ENCODE data around the gene IER5.

IER5 gene

GRCh38 chr1:181116819-181117390 is 28.4 kb downstream of the IER5 start:
- Histone ChIP-seq H3K4me3 (replicated peaks; ENCODE audit: insufficient read depth, low read length) (no peak overlapping the region), H3K27ac (replicated peaks) (no peak overlapping the region)
- no peak for TF ChIP-seq POLR2AphosphoS5 (IDR thresholded peaks at IDR 0.05; ENCODE audit: low read depth)
- TF ChIP-seq SPI1 (IDR thresholded peaks at IDR 0.05; ENCODE audit: borderline replicate concordance, low read depth): no peak

GRCh38 chr1:181117648-181118449 is 29.3 kb downstream of the IER5 start:
- Histone ChIP-seq H3K27me3 (ENCODE audit: insufficient read depth, poor library complexity, severe bottlenecking) (no peaks in the 10 kb centered on the region), H3K27ac (replicated peaks) (no peak overlapping the region), H3K4me3 (replicated peaks; ENCODE audit: insufficient read depth, low read length) (no peak overlapping the region)
- DNase-seq (ENCODE audit: low read depth in 1 of 2, low spot score in 1 of 2): no peak
- TF ChIP-seq REST (IDR thresholded peaks at IDR 0.05; ENCODE audit: insufficient replicate concordance, low read depth) (no peak), POLR2AphosphoS5 (IDR thresholded peaks at IDR 0.05; ENCODE audit: low read depth) (no peak), GABPA (IDR thresholded peaks at IDR 0.05; ENCODE audit: low read depth) (no peak), CTCF (IDR thresholded peaks at IDR 0.05; ENCODE audit: insufficient read depth, low read length) (no peak), SPI1 (IDR thresholded peaks at IDR 0.05; ENCODE audit: borderline replicate concordance, low read depth) (no peak)

More at GRCh38 chr1:181116819-181117390, 28.4 kb downstream of the IER5 start:
- H3K27me3 ChIP-seq (ENCODE audit: insufficient read depth, poor library complexity, severe bottlenecking): no peaks in the 10 kb centered on the region
- no peak for DNase-seq (ENCODE audit: low read depth in 1 of 2, low spot score in 1 of 2)

DNA sequence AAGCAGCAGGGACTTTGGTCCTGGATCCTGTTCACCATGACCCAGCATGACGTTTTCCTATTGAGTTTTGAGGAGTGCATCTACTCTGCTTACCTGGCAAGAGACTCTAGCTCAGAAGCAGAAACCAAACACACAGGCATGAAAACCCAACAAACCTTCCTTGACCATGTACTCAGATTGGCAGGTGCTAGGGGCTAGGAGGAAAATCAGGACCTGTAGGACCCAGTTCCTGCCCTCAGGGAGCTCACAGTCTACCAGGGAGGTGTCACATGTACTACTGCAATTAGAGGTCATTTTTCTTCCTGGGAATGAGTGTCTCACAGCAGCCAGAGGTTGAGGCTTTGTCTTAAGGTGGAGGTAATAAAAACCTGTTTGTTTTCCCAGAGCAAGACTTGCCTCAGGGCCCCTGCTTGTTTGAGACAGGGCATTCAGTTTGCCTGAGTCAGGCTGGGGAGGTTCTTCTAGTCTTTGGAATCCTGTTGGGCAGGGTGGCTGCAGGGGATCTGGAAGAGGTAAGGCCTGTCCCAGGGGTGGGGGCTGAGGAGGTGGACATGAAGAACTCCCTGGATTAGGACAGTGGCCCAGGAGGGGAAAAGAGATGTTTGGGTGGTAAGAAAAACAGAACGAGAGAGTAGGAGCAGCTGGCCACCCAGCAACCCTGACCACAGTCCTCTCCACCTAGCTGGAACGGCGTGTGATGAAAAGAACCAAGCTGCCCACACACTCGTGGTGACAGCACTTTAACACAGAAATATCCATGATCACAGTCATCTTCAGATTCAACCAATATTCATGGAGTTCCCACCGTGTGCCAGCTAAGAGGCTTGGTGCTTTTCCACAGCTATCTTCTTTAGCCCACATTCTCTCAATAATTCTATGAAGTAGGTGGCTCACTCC is 30.8 kb downstream of the IER5 start:
- no peak for TF ChIP-seq CTCF (IDR thresholded peaks at IDR 0.05; ENCODE audit: insufficient read depth, low read length)
- no peak for TF ChIP-seq POLR2AphosphoS5 (IDR thresholded peaks at IDR 0.05; ENCODE audit: low read depth)
- TF ChIP-seq REST (IDR thresholded peaks at IDR 0.05; ENCODE audit: insufficient replicate concordance, low read depth): no peak
- TF ChIP-seq GABPA (IDR thresholded peaks at IDR 0.05; ENCODE audit: low read depth): no peak
- TF ChIP-seq SPI1 (IDR thresholded peaks at IDR 0.05; ENCODE audit: borderline replicate concordance, low read depth): no peak
- H3K4me3 ChIP-seq (replicated peaks; ENCODE audit: insufficient read depth, low read length): no peak overlapping the region
- H3K27ac ChIP-seq (replicated peaks): no peak overlapping the region
- no peak for DNase-seq (ENCODE audit: low read depth in 1 of 2, low spot score in 1 of 2)
- no peaks in the 10 kb centered on the region for H3K27me3 ChIP-seq (ENCODE audit: insufficient read depth, poor library complexity, severe bottlenecking)

DNA sequence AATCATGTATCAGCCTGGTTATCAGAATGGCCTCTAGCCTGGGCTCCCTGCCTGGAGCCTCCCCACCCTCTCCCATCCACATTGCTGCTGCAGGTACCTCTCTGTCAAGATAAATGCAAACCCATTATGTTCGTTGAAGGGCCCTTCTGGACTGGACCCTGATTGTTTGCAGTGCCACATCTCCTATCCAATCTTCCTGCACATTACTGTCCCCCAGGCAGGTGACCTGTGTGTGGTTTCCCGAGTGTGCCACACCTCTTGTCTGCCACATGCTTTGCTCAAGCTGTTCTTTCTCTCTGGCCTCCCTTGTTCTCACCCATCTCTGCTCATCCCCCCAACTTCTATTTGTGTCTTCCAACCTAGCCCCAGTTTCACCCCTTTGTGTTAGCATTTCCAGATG is 32.4 kb downstream of the IER5 start:
- DNase-seq (ENCODE audit: low read depth in 1 of 2, low spot score in 1 of 2): no peak
- Histone ChIP-seq H3K27me3 (ENCODE audit: insufficient read depth, poor library complexity, severe bottlenecking) (no peaks in the 10 kb centered on the region), H3K27ac (replicated peaks) (no peak overlapping the region), H3K4me3 (replicated peaks; ENCODE audit: insufficient read depth, low read length) (no peak overlapping the region)
- TF ChIP-seq CTCF (IDR thresholded peaks at IDR 0.05; ENCODE audit: insufficient read depth, low read length): no peak
- TF ChIP-seq POLR2AphosphoS5 (IDR thresholded peaks at IDR 0.05; ENCODE audit: low read depth): no peak
- TF ChIP-seq REST (IDR thresholded peaks at IDR 0.05; ENCODE audit: insufficient replicate concordance, low read depth): no peak
- TF ChIP-seq SPI1 (IDR thresholded peaks at IDR 0.05; ENCODE audit: borderline replicate concordance, low read depth): no peak
- TF ChIP-seq GABPA (IDR thresholded peaks at IDR 0.05; ENCODE audit: low read depth): no peak

Data from HL-60 (cell line).